ENCODE results near the gene UNC13B. TPM values are rescaled to one million over a fixed set of nuclear protein-coding genes. Genes with fewer than 3 reads are reported as not detected.

Gene UNC13B
- total RNA-seq, 2 donors from 2014 or later, result 12.9 to 14.6 TPM

DNA sequence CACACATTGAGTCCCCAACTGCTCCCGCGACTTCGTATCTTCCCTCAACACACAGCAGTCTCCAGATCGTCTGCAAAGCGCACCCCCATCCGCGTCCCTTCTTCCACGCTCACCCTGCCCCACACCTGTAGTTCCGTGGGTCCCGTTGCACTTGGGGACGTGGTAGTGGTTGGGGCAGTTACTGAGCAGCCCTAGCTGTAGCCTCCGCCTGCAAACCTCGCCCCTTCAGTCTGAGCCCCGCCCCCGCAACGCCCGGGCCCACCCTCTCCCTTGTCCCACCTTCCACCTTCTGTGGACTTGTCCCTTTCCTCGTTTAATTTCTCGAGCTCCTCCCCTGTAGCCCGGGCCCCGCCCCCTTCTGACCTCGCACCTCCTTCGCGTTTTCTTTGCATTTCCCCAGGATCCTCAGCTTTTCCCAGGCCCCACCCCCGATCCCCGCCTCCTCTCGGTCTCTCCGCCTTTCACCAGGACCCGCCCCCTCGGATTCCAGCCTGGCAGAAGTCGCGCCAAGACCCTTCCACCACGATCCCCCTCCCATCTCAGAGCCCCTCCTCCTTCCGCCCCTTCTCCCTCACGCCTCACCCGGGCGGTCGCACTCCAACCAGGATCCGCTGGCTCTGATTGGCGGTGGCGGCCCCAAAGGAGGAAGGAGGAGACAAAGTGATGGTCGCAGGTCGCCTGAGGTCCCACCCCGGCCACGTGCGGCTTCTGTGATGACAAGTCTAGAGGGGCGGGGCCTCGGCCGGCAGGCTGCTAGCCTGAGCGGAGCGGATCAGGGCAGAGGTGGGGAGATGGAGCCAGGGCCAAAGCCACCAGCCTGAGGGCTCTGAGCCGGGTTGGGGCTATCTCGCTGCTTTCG lies 45.9 kb upstream of the UNC13B start, which contains the start of gene ATOSB:
Gene ATOSB (minus strand): TSS at position 183 of the 859 bp plus-strand sequence. CDS start 7,588 bp downstream, outside the sequence.
- Histone ChIP-seq H3K4me1 (peaks cover 0 to 53% of the 10 kb centered on the region in 2 donors), H3K27ac (peak within 1 kb of the TSS; percentile 90 to 98), H3K36me3 (no peaks in the 10 kb centered on the region), H3K4me3 (peak within 1 kb of the TSS; percentile 62 to 65), H3K27me3 (no peaks in the 10 kb centered on the region), H3K9me3 (no peaks in the 10 kb centered on the region)
- TF ChIP-seq, protein P1, sequence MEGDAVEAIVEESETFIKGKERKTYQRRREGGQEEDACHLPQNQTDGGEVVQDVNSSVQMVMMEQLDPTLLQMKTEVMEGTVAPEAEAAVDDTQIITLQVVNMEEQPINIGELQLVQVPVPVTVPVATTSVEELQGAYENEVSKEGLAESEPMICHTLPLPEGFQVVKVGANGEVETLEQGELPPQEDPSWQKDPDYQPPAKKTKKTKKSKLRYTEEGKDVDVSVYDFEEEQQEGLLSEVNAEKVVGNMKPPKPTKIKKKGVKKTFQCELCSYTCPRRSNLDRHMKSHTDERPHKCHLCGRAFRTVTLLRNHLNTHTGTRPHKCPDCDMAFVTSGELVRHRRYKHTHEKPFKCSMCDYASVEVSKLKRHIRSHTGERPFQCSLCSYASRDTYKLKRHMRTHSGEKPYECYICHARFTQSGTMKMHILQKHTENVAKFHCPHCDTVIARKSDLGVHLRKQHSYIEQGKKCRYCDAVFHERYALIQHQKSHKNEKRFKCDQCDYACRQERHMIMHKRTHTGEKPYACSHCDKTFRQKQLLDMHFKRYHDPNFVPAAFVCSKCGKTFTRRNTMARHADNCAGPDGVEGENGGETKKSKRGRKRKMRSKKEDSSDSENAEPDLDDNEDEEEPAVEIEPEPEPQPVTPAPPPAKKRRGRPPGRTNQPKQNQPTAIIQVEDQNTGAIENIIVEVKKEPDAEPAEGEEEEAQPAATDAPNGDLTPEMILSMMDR (IDR thresholded peaks at IDR 0.05), result no peak
- DNase-seq (ENCODE audit: low spot score), result peak; percentile 99

DNA sequence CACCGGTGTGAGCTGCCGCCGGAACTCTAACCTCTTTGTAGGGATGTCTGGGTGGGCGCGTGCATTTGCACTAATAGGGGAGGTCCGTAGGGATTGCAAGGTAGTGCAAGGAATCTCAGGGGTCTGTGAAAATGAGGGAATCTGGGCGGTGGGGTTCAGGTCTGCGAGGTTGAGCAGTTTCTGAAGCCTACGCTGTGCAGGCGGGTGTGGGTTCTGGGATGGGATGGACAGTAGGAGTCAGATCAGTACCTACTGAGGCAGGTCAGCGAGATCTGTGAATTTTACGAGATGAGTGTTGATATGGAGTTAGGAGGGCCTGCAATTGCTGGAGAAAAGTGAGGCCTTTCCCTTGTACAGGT lies 45.3 kb upstream of the UNC13B start:
- no peak for DNase-seq (ENCODE audit: low spot score)
- Histone ChIP-seq H3K27me3 (no peaks in the 10 kb centered on the region), H3K27ac (peak overlapping the region; percentile 90 to 98), H3K36me3 (no peaks in the 10 kb centered on the region), H3K4me3 (peak overlapping the region; percentile 62 to 65), H3K4me1 (peaks cover 0 to 51% of the 10 kb centered on the region in 2 donors), H3K9me3 (no peaks in the 10 kb centered on the region)
- TF ChIP-seq, protein P1 (IDR thresholded peaks at IDR 0.05), result no peak

DNA sequence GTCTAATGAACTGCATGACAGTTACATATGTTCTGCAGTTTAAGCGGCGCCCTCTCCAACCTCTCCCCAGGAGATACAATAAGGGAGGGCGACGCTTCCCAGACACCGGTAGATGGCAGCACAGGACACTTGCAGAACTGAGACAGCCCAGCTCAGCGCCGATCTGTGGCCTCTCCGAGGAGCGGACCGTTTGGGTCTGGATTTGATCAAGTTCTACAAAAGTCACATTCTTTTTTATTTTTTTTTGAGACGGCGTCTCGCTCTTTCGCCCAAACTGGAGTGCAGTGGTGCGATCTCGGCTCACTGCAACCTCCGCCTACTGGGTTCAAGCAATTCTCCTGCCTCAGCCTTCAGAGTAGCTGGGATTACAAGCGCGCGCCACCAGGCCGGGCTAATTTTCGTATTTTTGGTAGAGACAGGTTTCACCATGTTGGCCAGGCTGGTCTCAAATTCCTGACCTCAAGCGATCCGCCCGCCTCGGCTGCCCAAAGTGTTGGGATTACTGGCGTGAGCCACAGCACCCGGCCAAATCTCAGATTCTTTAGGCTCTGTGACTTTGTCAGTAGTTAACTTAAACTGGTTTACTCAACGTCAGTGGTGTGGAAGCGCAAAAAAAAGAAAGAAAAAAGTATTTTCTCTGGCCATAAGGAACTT lies 44.8 kb upstream of the UNC13B start:
- DNase-seq (ENCODE audit: low spot score), result peak; percentile 95
- Histone ChIP-seq H3K27me3 (no peaks in the 10 kb centered on the region), H3K9me3 (no peaks in the 10 kb centered on the region), H3K36me3 (no peaks in the 10 kb centered on the region), H3K4me3 (peak overlapping the region; percentile 62 to 65), H3K4me1 (peaks cover 0 to 47% of the 10 kb centered on the region in 2 donors), H3K27ac (peak overlapping the region; percentile 90 to 98)
- TF ChIP-seq, protein P1 (IDR thresholded peaks at IDR 0.05), result peak; percentile 92 to 96

DNA sequence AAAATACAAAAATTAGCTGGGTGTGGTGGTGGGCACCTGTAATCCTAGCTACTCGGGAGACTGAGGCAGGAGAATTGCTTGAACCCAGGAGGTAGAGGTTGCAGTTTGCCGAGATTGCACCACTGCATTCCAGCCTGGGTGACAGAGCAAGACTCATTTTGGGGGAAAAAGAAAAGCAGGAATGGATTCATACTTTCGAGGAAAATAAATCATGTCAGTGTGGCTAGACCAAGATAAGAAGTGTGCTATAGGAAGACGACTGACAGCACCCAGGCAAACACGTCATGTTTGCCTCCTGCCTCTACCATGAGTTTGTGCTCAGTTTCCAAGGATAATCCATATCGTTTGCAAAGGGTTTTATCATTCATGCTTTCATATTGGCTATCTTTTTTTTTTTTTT lies 26.9 kb upstream of the UNC13B start:
- TF ChIP-seq, protein P1 (IDR thresholded peaks at IDR 0.05), result no peak
- Histone ChIP-seq H3K4me3 (no peak overlapping the region), H3K27ac (no peak overlapping the region), H3K36me3 (no peaks in the 10 kb centered on the region), H3K27me3 (no peaks in the 10 kb centered on the region), H3K9me3 (no peaks in the 10 kb centered on the region), H3K4me1 (no peaks in the 10 kb centered on the region)
- no peak for DNase-seq (ENCODE audit: low spot score)

DNA sequence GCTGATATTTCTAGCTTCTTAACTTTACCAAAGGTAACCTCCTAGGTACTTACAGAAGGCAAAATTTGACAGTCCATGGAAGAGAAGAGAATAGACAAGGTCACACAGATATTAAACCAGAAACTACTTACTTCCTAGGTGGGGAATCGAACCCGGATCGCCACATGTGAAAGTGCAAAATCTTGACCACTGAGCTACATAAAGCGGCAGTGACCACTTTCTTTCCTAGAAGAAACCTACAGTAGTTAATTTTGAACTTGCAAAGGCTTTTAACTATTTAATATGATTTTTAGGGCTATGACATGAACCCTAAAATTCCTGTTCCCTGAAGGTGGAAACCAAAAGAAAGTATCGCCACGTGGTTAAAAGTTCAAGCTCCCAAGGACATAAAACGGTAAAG lies 25.8 kb upstream of the UNC13B start:
- Histone ChIP-seq H3K36me3 (no peaks in the 10 kb centered on the region), H3K27ac (no peak overlapping the region), H3K27me3 (no peaks in the 10 kb centered on the region), H3K4me1 (no peaks in the 10 kb centered on the region), H3K4me3 (no peak overlapping the region), H3K9me3 (no peaks in the 10 kb centered on the region)
- no peak for DNase-seq (ENCODE audit: low spot score)
- TF ChIP-seq, protein P1 (IDR thresholded peaks at IDR 0.05), result no peak
